SH-SY5Y (cell line): ENCODE results near the gene STAB1.

ENCODE experiments used
- GATA2 ChIP-seq: IDR thresholded peaks from 2 replicates; pipeline ENCODE4 v1.6.1; 2011; ENCODE audit warnings: mild to moderate bottlenecking, low read depth, low read length
- GATA3 ChIP-seq: IDR thresholded peaks from 2 replicates; pipeline ENCODE4 v1.6.1; 2011; ENCODE audit warnings: low read depth, mild to moderate bottlenecking, low read length, moderate library complexity

GRCh38 chr3:52484680-52485461 lies 10.3 kb upstream of the STAB1 start:
- TF ChIP-seq GATA2 = no peak
- TF ChIP-seq GATA3 = no peak
